Calu3 (cell line): ENCODE results near the gene OR2S2. TPM values are rescaled to one million over a fixed set of nuclear protein-coding genes. Genes with fewer than 3 reads are reported as not detected.

Source experiments
- BruUV-seq: library from RNA; stranded (reverse); fragments of 400-500 nt; replicated peaks from 2 replicates; lab custom pipeline; 2021; lab: Mats Ljungman, UMichigan
- CTCF ChIA-PET: fragments of 300-600 bp; sonication (Branson Sonifier 250); formaldehyde crosslinking; loops from one replicate; lab custom pipeline; 2022; ENCODE audit warnings: antibody characterized with exemption; lab: Charles Lee
- DNase-seq: peaks from one replicate; pipeline ENCODE4 v3.0.0; 2022
- H3K27ac Mint-ChIP-seq: one replicate; pipeline ENCODE4 v1.8.0; 2022; ENCODE audit warnings: mixed read lengths; ENCODE audit not compliant: unreplicated experiment
- H3K27me3 Mint-ChIP-seq: one replicate; pipeline ENCODE4 v1.8.0; 2022; ENCODE audit warnings: mixed read lengths; ENCODE audit not compliant: unreplicated experiment
- H3K36me3 Mint-ChIP-seq: one replicate; pipeline ENCODE4 v1.8.0; 2022; ENCODE audit warnings: mild to moderate bottlenecking, moderate library complexity, mixed read lengths; ENCODE audit not compliant: insufficient read depth, unreplicated experiment
- H3K4me1 Mint-ChIP-seq: one replicate; pipeline ENCODE4 v1.8.0; 2022; ENCODE audit warnings: mild to moderate bottlenecking, low read depth, mixed read lengths; ENCODE audit not compliant: unreplicated experiment
- H3K4me3 Mint-ChIP-seq: one replicate; pipeline ENCODE4 v1.8.0; 2022; ENCODE audit warnings: mild to moderate bottlenecking, low read depth, moderate library complexity, mixed read lengths; ENCODE audit not compliant: unreplicated experiment
- H3K9me3 Mint-ChIP-seq: one replicate; pipeline ENCODE4 v1.8.0; 2022; ENCODE audit warnings: low read depth, mixed read lengths; ENCODE audit not compliant: unreplicated experiment
- intact Hi-C: fragments of 100-400 bp; cut with micrococcal nuclease; formaldehyde crosslinking; loops from one replicate; pipeline ENCODE4 v1.10.0; 2022; ENCODE audit not compliant: unreplicated experiment
- total RNA-seq: library from RNA; stranded (reverse); gene quantifications from 2 replicates; pipeline ENCODE4 v1.2.3, GENCODE V29; 2022
- TF ChIP-seq, protein P1 (sequence below): fragments of 200-600 bp; IDR thresholded peaks from one replicate; pipeline ENCODE4 v1.8.0; 2022; ENCODE audit warnings: antibody characterized with exemption; ENCODE audit not compliant: unreplicated experiment

OR2S2 gene
- total RNA-seq, 1 experiment from 2014 or later: not detected

- intact Hi-C loops: no loop called here
- TF ChIP-seq, protein P1, sequence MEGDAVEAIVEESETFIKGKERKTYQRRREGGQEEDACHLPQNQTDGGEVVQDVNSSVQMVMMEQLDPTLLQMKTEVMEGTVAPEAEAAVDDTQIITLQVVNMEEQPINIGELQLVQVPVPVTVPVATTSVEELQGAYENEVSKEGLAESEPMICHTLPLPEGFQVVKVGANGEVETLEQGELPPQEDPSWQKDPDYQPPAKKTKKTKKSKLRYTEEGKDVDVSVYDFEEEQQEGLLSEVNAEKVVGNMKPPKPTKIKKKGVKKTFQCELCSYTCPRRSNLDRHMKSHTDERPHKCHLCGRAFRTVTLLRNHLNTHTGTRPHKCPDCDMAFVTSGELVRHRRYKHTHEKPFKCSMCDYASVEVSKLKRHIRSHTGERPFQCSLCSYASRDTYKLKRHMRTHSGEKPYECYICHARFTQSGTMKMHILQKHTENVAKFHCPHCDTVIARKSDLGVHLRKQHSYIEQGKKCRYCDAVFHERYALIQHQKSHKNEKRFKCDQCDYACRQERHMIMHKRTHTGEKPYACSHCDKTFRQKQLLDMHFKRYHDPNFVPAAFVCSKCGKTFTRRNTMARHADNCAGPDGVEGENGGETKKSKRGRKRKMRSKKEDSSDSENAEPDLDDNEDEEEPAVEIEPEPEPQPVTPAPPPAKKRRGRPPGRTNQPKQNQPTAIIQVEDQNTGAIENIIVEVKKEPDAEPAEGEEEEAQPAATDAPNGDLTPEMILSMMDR: no peak
- Mint-ChIP-seq H3K9me3 (no peaks in the 10 kb centered on the region), H3K4me1 (no peaks in the 10 kb centered on the region), H3K27me3 (no peaks in the 10 kb centered on the region), H3K36me3 (no peaks in the 10 kb centered on the region), H3K27ac (no peak overlapping the region), H3K4me3 (no peak overlapping the region)
- BruUV-seq: no TSS peak
- CTCF ChIA-PET: no interaction called here
- no peak for DNase-seq
These were observed 18.2 kb downstream of the OR2S2 start for GRCh38 chr9:35939679-35940250.

- TF ChIP-seq, protein P1: no peak
- Mint-ChIP-seq H3K4me1 (no peaks in the 10 kb centered on the region), H3K4me3 (no peak overlapping the region), H3K9me3 (no peaks in the 10 kb centered on the region), H3K36me3 (no peaks in the 10 kb centered on the region), H3K27me3 (no peaks in the 10 kb centered on the region), H3K27ac (no peak overlapping the region)
- DNase-seq: no peak
- CTCF ChIA-PET: no interaction called here
- intact Hi-C loops: no loop called here
- BruUV-seq: no TSS peak
These were observed 19.2 kb downstream of the OR2S2 start for GRCh38 chr9:35938474-35939356.

GRCh38 chr9:35937227-35937626 is 20.7 kb downstream of the OR2S2 start:
- CTCF ChIA-PET: no interaction called here

DNA sequence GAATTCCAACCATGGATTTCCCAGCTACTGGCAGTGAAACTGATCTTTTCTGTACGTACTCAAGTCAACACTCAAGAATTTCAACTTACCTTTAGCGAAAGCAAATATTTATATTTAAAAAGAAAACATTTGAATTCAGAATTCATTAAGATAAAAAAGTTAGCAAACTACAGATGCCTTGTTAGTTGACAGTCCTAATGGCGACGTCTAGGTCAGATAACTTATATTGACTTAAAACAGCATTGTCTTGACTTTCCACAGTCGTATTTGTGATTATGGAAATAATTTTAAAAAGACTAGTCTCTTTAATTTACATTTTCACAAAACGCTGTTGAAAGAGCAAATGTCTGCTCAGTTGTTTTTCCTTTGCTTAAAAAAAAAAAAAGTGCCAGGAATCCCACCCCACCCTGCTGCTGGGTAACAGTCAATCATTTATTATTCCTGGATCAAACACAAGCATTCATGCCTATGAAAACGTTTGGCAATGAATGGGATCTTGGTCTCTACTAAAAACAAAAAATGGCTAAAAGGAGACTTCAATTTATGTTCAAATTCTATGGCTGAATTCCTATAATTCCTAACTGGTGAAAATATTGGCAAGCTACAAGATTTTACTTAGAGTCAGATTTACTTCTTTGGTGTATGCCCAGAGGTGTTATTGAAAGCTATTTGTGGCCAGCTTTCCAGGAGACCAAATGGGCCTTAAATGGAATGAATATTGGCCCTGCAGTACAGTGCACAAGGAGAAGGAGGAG is 22.0 kb downstream of the OR2S2 start:
- Mint-ChIP-seq H3K36me3 (no peaks in the 10 kb centered on the region), H3K27ac (no peak overlapping the region), H3K4me3 (no peak overlapping the region), H3K9me3 (no peaks in the 10 kb centered on the region), H3K4me1 (no peaks in the 10 kb centered on the region), H3K27me3 (no peaks in the 10 kb centered on the region)
- TF ChIP-seq, protein P1: no peak
- BruUV-seq: no TSS peak
- DNase-seq: no peak
- intact Hi-C loops: no loop called here
- CTCF ChIA-PET: interaction anchor here (0.7 kb wide), 1 partner anchor 14 kb away, joined by 3 read pairs; no protein-coding TSS in a partner anchor

More at GRCh38 chr9:35937227-35937626, 20.7 kb downstream of the OR2S2 start:
- intact Hi-C loops: no loop called here
- Mint-ChIP-seq H3K27ac (no peak overlapping the region), H3K9me3 (no peaks in the 10 kb centered on the region), H3K27me3 (no peaks in the 10 kb centered on the region), H3K36me3 (no peaks in the 10 kb centered on the region), H3K4me3 (no peak overlapping the region), H3K4me1 (no peaks in the 10 kb centered on the region)
- TF ChIP-seq, protein P1: no peak
- no TSS peak for BruUV-seq
- DNase-seq: no peak
